B cell (primary cell): ENCODE results near the gene NFKBIL1. TPM values are rescaled to one million over a fixed set of nuclear protein-coding genes. Genes with fewer than 3 reads are reported as not detected.

Experiments
- ATAC-seq: fragments of 200-7000 bp; cut with Tn5 transposase; one replicate; pipeline ENCODE4 v1.10.0; 2021; ENCODE audit warnings: low read depth, mild to moderate bottlenecking, moderate number of reproducible peaks, moderate library complexity
- CTCF ChIA-PET: fragments of 350-600 bp; sonication (Branson Sonifier 250); formaldehyde crosslinking; loops from one replicate; lab custom pipeline; 2021; ENCODE audit warnings: antibody characterized with exemption, inconsistent platforms; lab: Charles Lee
- POLR2A ChIA-PET: fragments of 350-600 bp; sonication (Branson Sonifier 250); formaldehyde crosslinking; loops from one replicate; lab custom pipeline; 2021; ENCODE audit warnings: antibody characterized with exemption; lab: Charles Lee
- DNase-seq: peaks from one replicate; pipeline ENCODE4 v3.0.0; 2013
- H2AFZ ChIP-seq: 2 replicates; pipeline ENCODE4 v1.6.1; 2012; ENCODE audit warnings: mild to moderate bottlenecking, low read depth, low read length; ENCODE audit not compliant: insufficient read depth, poor library complexity, severe bottlenecking
- H3K27ac ChIP-seq, 2 donors: 1 replicate in 1 of 2; 2 replicates in 1 of 2; pipeline ENCODE4 v1.5.1; 2012 to 2013; ENCODE audit warnings: low read length in 2 of 2, mild to moderate bottlenecking in 2 of 2, moderate library complexity in 1 of 2
- H3K27me3 ChIP-seq, 4 experiments: fragments of 200-600 bp in 1 of 4; sonication (generic) in 1 of 4; replicated peaks in 1 of 4; 1 replicate in 2 of 4; 2 replicates in 2 of 4; pipeline versions ENCODE4 v1.6.1 to v1.7.0; 2013 to 2016; ENCODE audit warnings: low read length in 3 of 4, mild to moderate bottlenecking in 2 of 4, mixed read lengths in 1 of 4, moderate library complexity in 1 of 4; ENCODE audit not compliant: insufficient read depth in 4 of 4, control insufficient read depth in 3 of 4; ENCODE audit errors: control extremely low read depth in 1 of 4
- H3K36me3 ChIP-seq, 2 experiments: replicated peaks in 1 of 2; 1 replicate in 1 of 2; 2 replicates in 1 of 2; pipeline versions ENCODE4 v1.6.1 to v1.7.1; 2013; ENCODE audit warnings: low read length in 1 of 2; ENCODE audit not compliant: insufficient read depth in 2 of 2, control insufficient read depth in 1 of 2; ENCODE audit errors: control extremely low read depth in 1 of 2, extremely low read depth in 1 of 2
- H3K4me1 ChIP-seq, 2 donors: fragments of 200-600 bp in 1 of 2; sonication (generic) in 1 of 2; 1 replicate in 1 of 2; 2 replicates in 1 of 2; pipeline versions ENCODE4 v1.5.1 to v1.6.1; 2013 to 2017; ENCODE audit warnings: low read length in 2 of 2; ENCODE audit not compliant: control insufficient read depth in 2 of 2, insufficient read depth in 2 of 2
- H3K4me2 ChIP-seq: replicated peaks from 2 replicates; pipeline ENCODE3; 2012; ENCODE audit warnings: mild to moderate bottlenecking, low read depth, low read length; ENCODE audit not compliant: poor library complexity, severe bottlenecking
- H3K4me3 ChIP-seq, 5 experiments: fragments of 200-600 bp in 1 of 5; sonication (generic) in 1 of 5; 1 replicate in 3 of 5; 2 replicates in 2 of 5; pipeline versions ENCODE4 v1.5.1 to v1.7.0; 2011 to 2016; ENCODE audit warnings: low read length in 4 of 5, mild to moderate bottlenecking in 4 of 5, low read depth in 2 of 5, control low read depth in 1 of 5, moderate library complexity in 1 of 5; ENCODE audit not compliant: insufficient read depth in 1 of 5; ENCODE audit errors: control extremely low read depth in 1 of 5, extremely low read depth in 1 of 5
- H3K79me2 ChIP-seq: fragments of 200-600 bp; sonication (generic); one replicate; pipeline ENCODE4 v1.6.0; 2016; ENCODE audit warnings: low read length; ENCODE audit not compliant: control insufficient read depth, insufficient read depth
- H3K9ac ChIP-seq: fragments of 200-600 bp; sonication (generic); 2 replicates; pipeline ENCODE4 v1.6.1; 2017; ENCODE audit warnings: mild to moderate bottlenecking, low read length, moderate library complexity
- H3K9me3 ChIP-seq, 3 donors: one replicate each; pipeline versions ENCODE4 v1.6.1 to v1.7.1; 2013; ENCODE audit warnings: low read length in 2 of 3; ENCODE audit not compliant: control insufficient read depth in 2 of 3, insufficient read depth in 1 of 3; ENCODE audit errors: control extremely low read depth in 1 of 3
- H4K20me1 ChIP-seq: 2 replicates; pipeline ENCODE4 v1.6.0; 2012; ENCODE audit warnings: mild to moderate bottlenecking, low read length; ENCODE audit not compliant: insufficient read depth, control insufficient read depth, poor library complexity, severe bottlenecking
- H3K27ac Mint-ChIP-seq: one replicate; pipeline ENCODE4 v1.8.0; 2021; ENCODE audit warnings: mixed read lengths
- H3K27me3 Mint-ChIP-seq: one replicate; pipeline ENCODE4 v1.8.0; 2021; ENCODE audit warnings: mixed read lengths
- H3K4me1 Mint-ChIP-seq: one replicate; pipeline ENCODE4 v1.8.0; 2021; ENCODE audit warnings: mixed read lengths
- H3K4me3 Mint-ChIP-seq: one replicate; pipeline ENCODE4 v1.8.0; 2021; ENCODE audit warnings: mixed read lengths
- H3K9me3 Mint-ChIP-seq: one replicate; pipeline ENCODE4 v1.8.0; 2022; ENCODE audit warnings: mixed read lengths; ENCODE audit not compliant: insufficient read depth
- CTCF ChIP-seq: fragments of 200-600 bp; IDR thresholded peaks from one replicate; pipeline ENCODE4 v1.8.0; 2022; ENCODE audit warnings: antibody characterized with exemption, mild to moderate bottlenecking
- EZH2 ChIP-seq: IDR thresholded peaks from 2 replicates; pipeline ENCODE4 v1.6.1; 2012; ENCODE audit warnings: borderline replicate concordance, low read depth, mild to moderate bottlenecking, moderate library complexity, low read length; ENCODE audit not compliant: insufficient read depth, poor library complexity, severe bottlenecking
- WGBS: methylation state at CpG from one replicate; pipeline ENCODE4 v1.1.5; 2013; ENCODE audit warnings: missing lambda C conversion rate; ENCODE audit not compliant: insufficient coverage; 5-methylcytosine and 5-hydroxymethylcytosine counted together
- intact Hi-C: fragments of 100-400 bp; cut with micrococcal nuclease; formaldehyde crosslinking; loops from one replicate; pipeline ENCODE4 v1.10.0; 2022
- polyA plus RNA-seq: library from polyadenylated mRNA; depleted of rRNA; stranded (reverse); fragments of >200 nt; gene quantifications from 2 replicates; pipeline ENCODE4 v1.2.3, GENCODE V29; 2012
- total RNA-seq, 2 donors: library from RNA; stranded (reverse); fragments of 120-200 nt in 1 of 2; gene quantifications; 1 replicate in 1 of 2; 2 replicates in 1 of 2; pipeline versions ENCODE4 v1.2.3 to v1.2.4, GENCODE V29; 2013 to 2022

The NFKBIL1 gene
- total and polyA plus RNA-seq, 2 donors (not counting 1 experiment from before 2014, with no cell fraction given) = 10.3 to 18.4 TPM

GRCh38 chr6:31558631-31559500, 11.5 kb downstream of the NFKBIL1 start:
- WGBS = 0% methylated on average over 11 of the region's 14 CpGs
- Histone ChIP-seq H3K4me3 (peak overlapping the region; percentile 32 to 61 (median 45)), H3K36me3 (peaks cover 0 to 3% of the 10 kb centered on the region in 2 experiments), H3K9me3 (no peaks in the 10 kb centered on the region), H3K79me2 (peaks cover 61% of the 10 kb centered on the region), H3K27ac (peak overlapping the region; percentile 80 to 87), H3K9ac (peak overlapping the region; percentile 54), H3K4me2 (peak overlapping the region; percentile 92), H3K27me3 (no peaks in the 10 kb centered on the region), H4K20me1 (peaks cover 20% of the 10 kb centered on the region), H3K4me1 (peaks cover 80% of the 10 kb centered on the region in 2 donors), H2AFZ (no peak overlapping the region)
- H3K27ac Mint-ChIP-seq = peak overlapping the region; percentile 94
- peak overlapping the region; percentile 92 for H3K4me3 Mint-ChIP-seq
- ChIA-PET POLR2A (interaction anchor here (0.5 to 42.6 kb wide), 7 partner anchors 9 to 232 kb away, joined by 3 to 1450 read pairs (median 4); partner anchors contain the start of genes DDX39B, LST1, LTA and LTB), CTCF (interaction anchor here (0.8 to 29.4 kb wide), 5 partner anchors 8 to 168 kb away, joined by 3 to 2241 read pairs (median 22); partner anchors contain the start of genes DDX39B, LST1, LTB and NCR3)
- peak; percentile 87 for DNase-seq
- H3K27me3 Mint-ChIP-seq = no peaks in the 10 kb centered on the region
- no peak for TF ChIP-seq CTCF
- TF ChIP-seq EZH2 = no peak
- ATAC-seq = peak; percentile 51
- intact Hi-C loops = loop anchor here (2.0 kb wide), 1 partner anchor 22 kb away; no protein-coding TSS in a partner anchor
- no peaks in the 10 kb centered on the region for H3K9me3 Mint-ChIP-seq
- peaks cover 83% of the 10 kb centered on the region for H3K4me1 Mint-ChIP-seq
